SK-N-SH treated with all-trans-retinoic acid at 6 μM for 48 hours (cell line): ENCODE measurements around the gene BAIAP2L1.

Source experiments
- ARNTL ChIP-seq: fragments of 450-650 bp; formaldehyde crosslinking; IDR thresholded peaks from 2 replicates; pipeline ENCODE4 v1.5.0; 2020; ENCODE audit warnings: low read depth, mild to moderate bottlenecking, moderate library complexity, borderline replicate concordance
- CREB5 ChIP-seq: fragments of 250-450 bp; sonication (Bioruptor Pico); IDR thresholded peaks from 2 replicates; pipeline ENCODE4 v1.5.1; 2020; ENCODE audit warnings: low read depth, mild to moderate bottlenecking, moderate library complexity
- PATZ1 ChIP-seq: fragments of 250-450 bp; sonication (Bioruptor Pico); IDR thresholded peaks from 2 replicates; pipeline ENCODE4 v1.8.0; 2020; ENCODE audit warnings: mild to moderate bottlenecking, moderate library complexity, borderline replicate concordance
- POU6F1 ChIP-seq: fragments of 250-450 bp; sonication (Bioruptor Pico); IDR thresholded peaks from 2 replicates; pipeline ENCODE4 v1.8.0; 2021; ENCODE audit warnings: low read depth, mild to moderate bottlenecking, moderate library complexity, borderline replicate concordance
- ZC3H10 ChIP-seq: fragments of 250-450 bp; sonication (Bioruptor Pico); IDR thresholded peaks from 2 replicates; pipeline ENCODE4 v1.5.1; 2021; ENCODE audit warnings: mild to moderate bottlenecking, moderate library complexity
- ZFP3 ChIP-seq: fragments of 250-450 bp; sonication (Bioruptor Pico); IDR thresholded peaks from 2 replicates; pipeline ENCODE4 v1.5.0; 2020; ENCODE audit warnings: mild to moderate bottlenecking, moderate library complexity
- ZFP30 ChIP-seq: fragments of 450-650 bp; formaldehyde crosslinking; IDR thresholded peaks from 2 replicates; pipeline ENCODE4 v1.5.0; 2022; ENCODE audit warnings: mild to moderate bottlenecking, moderate library complexity

- no peak for TF ChIP-seq ZC3H10 (CRISPR knock-in tag)
- no peak for TF ChIP-seq ZFP3 (CRISPR knock-in tag)
- TF ChIP-seq CREB5 (CRISPR knock-in tag), result no peak
- TF ChIP-seq POU6F1 (CRISPR knock-in tag), result no peak
- no peak for TF ChIP-seq ARNTL (CRISPR knock-in tag)
- no peak for TF ChIP-seq PATZ1
- no peak for TF ChIP-seq ZFP30 (CRISPR knock-in tag)
Observed at GRCh38 chr7:98372993-98373392, 27.9 kb downstream of the BAIAP2L1 start.
